Psoas muscle (tissue), 8 donors: Measurements from ENCODE around the gene ITGAV. TPM values are rescaled to one million over a fixed set of nuclear protein-coding genes. Genes with fewer than 3 reads are reported as not detected.

Experiments
- ATAC-seq, 4 donors: fragments of 200-7000 bp; cut with Tn5 transposase; one replicate each; pipeline ENCODE4 v1.9.1; 2020; ENCODE audit warnings: moderate library complexity in 3 of 4, mild to moderate bottlenecking in 2 of 4
- DNase-seq, 2 donors: peaks; one replicate each; pipeline ENCODE4 v3.0.0-alpha.2; 2020
- H3K27ac ChIP-seq: fragments of 200-600 bp; one replicate; pipeline ENCODE4 v1.8.0; 2022
- H3K27me3 ChIP-seq, 3 donors: fragments of 200-600 bp in 1 of 3; one replicate each; pipeline versions ENCODE4 v1.6.1 to v1.8.0; 2013 to 2022; ENCODE audit warnings: low read length in 2 of 3, mild to moderate bottlenecking in 2 of 3, moderate library complexity in 1 of 3; ENCODE audit not compliant: insufficient read depth in 3 of 3
- H3K36me3 ChIP-seq, 2 donors: fragments of 200-600 bp in 1 of 2; one replicate each; pipeline versions ENCODE4 v1.6.1 to v1.8.0; 2013 to 2022; ENCODE audit warnings: low read depth in 1 of 2, mild to moderate bottlenecking in 1 of 2, moderate library complexity in 1 of 2; ENCODE audit not compliant: insufficient read depth in 1 of 2
- H3K4me1 ChIP-seq: fragments of 200-600 bp; one replicate; pipeline ENCODE4 v1.8.0; 2022
- H3K4me3 ChIP-seq: fragments of 200-600 bp; one replicate; pipeline ENCODE4 v1.8.0; 2022; ENCODE audit warnings: mild to moderate bottlenecking
- H3K9me3 ChIP-seq: fragments of 200-600 bp; one replicate; pipeline ENCODE4 v1.8.0; 2022
- WGBS, 3 donors: extraction: QIAGEN DNeasy Blood & Tissue Kit; methylation state at CpG; one replicate each; pipeline versions ENCODE4 v1.1.6 to v1.1.7; 2013; 5-methylcytosine and 5-hydroxymethylcytosine counted together
- intact Hi-C, 2 donors: fragments of 100-400 bp; cut with DNase I; formaldehyde crosslinking; loops; one replicate each; pipeline versions ENCODE4 v1.11.0 to v1.14.2; 2022
- polyA plus RNA-seq, 3 donors: library from polyadenylated mRNA; stranded (reverse); fragments of 200-250 nt; gene quantifications; one replicate each; pipeline ENCODE4 v1.2.3, GENCODE V29; 2013
- total RNA-seq, 4 donors: library from RNA; stranded (reverse); fragmentation: NEBNext Ultra II Directional in 2 of 4; extraction: Animal tissue kit (Norgen Biotek cat#: 25700) in 2 of 4; gene quantifications; one replicate each; pipeline versions ENCODE4 v1.2.1 to v1.2.4, GENCODE V29; 2021 to 2023
- TF ChIP-seq, protein P1 (sequence below): fragments of 200-600 bp; IDR thresholded peaks from one replicate; pipeline ENCODE4 v1.8.0; 2022; ENCODE audit warnings: antibody characterized with exemption
- donor health status: healthy with polysubstance abuse.
- donor health status: DM: no; HTN: no; CAD: no; lungs with moderate emphysema.
- donor health status: Bipolar disorder and iron deficiency.
- donor health status: healthy.
- donor health status: DM: yes; HTN: yes; CAD: no.
- donor health status: DM: no; HTN: no; CAD: no.
- donor health status: DM: no; HTN: no; CAD: no.
- donor health status: DM: yes; HTN: yes; CAD: no.

Gene ITGAV
- total and polyA plus RNA-seq, 7 donors, result 4.6 to 67.4 (median 28.2) TPM

- intact Hi-C loops, result no loop called here
- Histone ChIP-seq H3K9me3 (no peaks in the 10 kb centered on the region), H3K4me1 (no peaks in the 10 kb centered on the region), H3K27me3 (no peaks in the 10 kb centered on the region), H3K27ac (no peak overlapping the region), H3K4me3 (no peak overlapping the region), H3K36me3 (peaks cover 8 to 100% of the 10 kb centered on the region in 2 donors)
- ATAC-seq (no peak), DNase-seq (no peak)
- 84 to 96% (median 93%) methylated on average over 1 of the region's 1 CpG for WGBS, 3 donors
- TF ChIP-seq, protein P1, sequence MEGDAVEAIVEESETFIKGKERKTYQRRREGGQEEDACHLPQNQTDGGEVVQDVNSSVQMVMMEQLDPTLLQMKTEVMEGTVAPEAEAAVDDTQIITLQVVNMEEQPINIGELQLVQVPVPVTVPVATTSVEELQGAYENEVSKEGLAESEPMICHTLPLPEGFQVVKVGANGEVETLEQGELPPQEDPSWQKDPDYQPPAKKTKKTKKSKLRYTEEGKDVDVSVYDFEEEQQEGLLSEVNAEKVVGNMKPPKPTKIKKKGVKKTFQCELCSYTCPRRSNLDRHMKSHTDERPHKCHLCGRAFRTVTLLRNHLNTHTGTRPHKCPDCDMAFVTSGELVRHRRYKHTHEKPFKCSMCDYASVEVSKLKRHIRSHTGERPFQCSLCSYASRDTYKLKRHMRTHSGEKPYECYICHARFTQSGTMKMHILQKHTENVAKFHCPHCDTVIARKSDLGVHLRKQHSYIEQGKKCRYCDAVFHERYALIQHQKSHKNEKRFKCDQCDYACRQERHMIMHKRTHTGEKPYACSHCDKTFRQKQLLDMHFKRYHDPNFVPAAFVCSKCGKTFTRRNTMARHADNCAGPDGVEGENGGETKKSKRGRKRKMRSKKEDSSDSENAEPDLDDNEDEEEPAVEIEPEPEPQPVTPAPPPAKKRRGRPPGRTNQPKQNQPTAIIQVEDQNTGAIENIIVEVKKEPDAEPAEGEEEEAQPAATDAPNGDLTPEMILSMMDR, result no peak
These were observed 85.5 kb downstream of the ITGAV start for GRCh38 chr2:186675380-186675779.

DNA sequence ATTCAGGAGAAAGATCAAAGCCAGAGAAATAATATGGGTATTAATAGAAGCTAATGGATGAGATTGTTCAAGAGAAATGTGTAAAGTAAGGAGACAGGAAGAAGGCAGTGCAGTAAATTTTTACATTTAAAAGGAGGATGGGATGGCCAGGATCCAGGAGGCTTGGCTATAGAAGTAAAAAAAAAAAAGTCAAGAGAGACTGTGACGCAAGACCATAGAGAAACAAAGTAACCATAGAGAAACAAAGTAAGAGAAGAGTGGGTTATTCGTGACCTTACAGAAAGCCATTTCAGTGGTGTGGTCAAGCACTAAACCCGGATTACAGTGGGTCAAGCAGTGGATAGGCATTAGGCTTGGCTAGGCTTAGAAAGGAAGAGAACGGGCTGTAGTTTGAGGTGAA is 93.5 kb downstream of the ITGAV start:
- DNase-seq (no peak), ATAC-seq (no peak)
- TF ChIP-seq, protein P1, result no peak
- WGBS, 3 donors, result 77 to 86% (median 85%) methylated on average over 4 of the region's 4 CpGs
- no peak overlapping the region for H3K27ac ChIP-seq
- no peaks in the 10 kb centered on the region for H3K27me3 ChIP-seq
- peaks cover 8% of the 10 kb centered on the region for H3K9me3 ChIP-seq
- no peaks in the 10 kb centered on the region for H3K4me1 ChIP-seq
- intact Hi-C loops, result no loop called here
- no peak overlapping the region for H3K4me3 ChIP-seq
- H3K36me3 ChIP-seq, result peaks cover 0 to 34% of the 10 kb centered on the region in 2 donors

GRCh38 chr2:186687807-186688211 is 98.0 kb downstream of the ITGAV start:
- WGBS, 3 donors, result 33 to 52% (median 43%) methylated on average over 2 of the region's 2 CpGs
- H3K36me3 ChIP-seq, result no peaks in the 10 kb centered on the region
- peaks cover 8% of the 10 kb centered on the region for H3K9me3 ChIP-seq
- intact Hi-C loops, result no loop called here
- no peak overlapping the region for H3K27ac ChIP-seq
- H3K4me3 ChIP-seq, result no peak overlapping the region
- H3K4me1 ChIP-seq, result no peaks in the 10 kb centered on the region
- H3K27me3 ChIP-seq, result peaks cover 0 to 3% (median 0%) of the 10 kb centered on the region in 3 donors
- DNase-seq (no peak), ATAC-seq (no peak)
- TF ChIP-seq, protein P1, result no peak

GRCh38 chr2:186688813-186689212 is 99.0 kb downstream of the ITGAV start:
- H3K27ac ChIP-seq, result no peak overlapping the region
- 87 to 89% (median 89%) methylated on average over 3 of the region's 3 CpGs for WGBS, 3 donors
- intact Hi-C loops, result no loop called here
- no peaks in the 10 kb centered on the region for H3K36me3 ChIP-seq
- H3K27me3 ChIP-seq, result peaks cover 0 to 7% (median 0%) of the 10 kb centered on the region in 3 donors
- DNase-seq, result no peak
- peaks cover 4% of the 10 kb centered on the region for H3K4me1 ChIP-seq
- no peak for ATAC-seq
- peaks cover 8% of the 10 kb centered on the region for H3K9me3 ChIP-seq
- H3K4me3 ChIP-seq, result no peak overlapping the region
- TF ChIP-seq, protein P1, result no peak

DNA sequence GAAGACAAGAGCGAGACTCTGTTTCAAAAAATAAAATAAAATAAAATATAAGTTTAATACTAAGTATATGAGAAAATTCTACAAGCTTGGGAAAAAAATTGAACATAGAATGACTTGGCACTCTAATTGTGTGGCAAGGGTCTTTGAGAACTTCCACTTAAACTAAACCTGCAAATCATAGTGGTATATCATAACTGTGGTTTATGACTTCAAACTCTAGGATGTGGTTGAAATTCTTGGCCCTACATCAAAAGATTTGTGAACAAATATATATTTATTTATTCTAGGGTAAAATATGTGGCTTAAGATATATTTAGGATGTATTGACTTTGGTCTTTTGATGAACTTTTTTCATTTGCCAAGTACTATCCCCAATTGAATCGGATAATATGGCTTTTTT is 100.9 kb downstream of the ITGAV start:
- TF ChIP-seq, protein P1, result no peak
- H3K36me3 ChIP-seq, result no peaks in the 10 kb centered on the region
- H3K9me3 ChIP-seq, result peaks cover 8% of the 10 kb centered on the region
- ATAC-seq (no peak), DNase-seq (no peak)
- intact Hi-C loops, result no loop called here
- peaks cover 0 to 7% (median 0%) of the 10 kb centered on the region in 3 donors for H3K27me3 ChIP-seq
- peaks cover 4% of the 10 kb centered on the region for H3K4me1 ChIP-seq
- 92 to 100% (median 96%) methylated on average over 2 of the region's 2 CpGs for WGBS, 3 donors
- no peak overlapping the region for H3K4me3 ChIP-seq
- no peak overlapping the region for H3K27ac ChIP-seq
